ENCODE results near the gene PPP2R5C. TPM values are rescaled to one million over a fixed set of nuclear protein-coding genes. Genes with fewer than 3 reads are reported as not detected.

PPP2R5C gene
- total and polyA plus RNA-seq, 8 donors, result 41.6 to 76.1 (median 55.9) TPM

GRCh38 chr14:101762530-101763101, 1.1 kb downstream of the PPP2R5C start:
- Histone ChIP-seq H3K4me3 (peak overlapping the region; percentile 51 to 87 (median 76)), H3K36me3 (peaks cover 0 to 3% (median 0%) of the 10 kb centered on the region in 3 donors), H3K4me1 (peaks cover 3 to 9% (median 6%) of the 10 kb centered on the region in 3 donors), H3K27ac (no peak overlapping the region), H3K9me3 (no peaks in the 10 kb centered on the region), H3K27me3 (no peaks in the 10 kb centered on the region)
- WGBS, 2 donors, result 11 to 14% methylated on average over 4 of the region's 4 CpGs
- intact Hi-C loops (cut with DNase I), result no loop called here
- no peak for TF ChIP-seq CTCF (IDR thresholded peaks at IDR 0.05)
- FAIRE-seq (no peak), ATAC-seq (no peak), DNase-seq (no peak)

GRCh38 chr14:101763941-101764709, 2.6 kb downstream of the PPP2R5C start:
- intact Hi-C loops (cut with DNase I), result no loop called here
- 85 to 86% methylated on average over 10 of the region's 10 CpGs for WGBS, 2 donors
- Histone ChIP-seq H3K4me3 (no peak overlapping the region), H3K27ac (no peak overlapping the region), H3K27me3 (no peaks in the 10 kb centered on the region), H3K4me1 (peaks cover 3 to 9% (median 6%) of the 10 kb centered on the region in 3 donors), H3K36me3 (peaks cover 0 to 3% (median 0%) of the 10 kb centered on the region in 3 donors), H3K9me3 (no peaks in the 10 kb centered on the region)
- DNase-seq, result no peak
- FAIRE-seq, result no peak
- TF ChIP-seq CTCF (IDR thresholded peaks at IDR 0.05), result no peak
- ATAC-seq, result no peak

- no peak for DNase-seq
- peaks cover 0 to 3% (median 0%) of the 10 kb centered on the region in 3 donors for H3K36me3 ChIP-seq
- H3K4me1 ChIP-seq, result peaks cover under 1 to 5% (median 2%) of the 10 kb centered on the region in 3 donors
- H3K4me3 ChIP-seq, result no peak overlapping the region
- ATAC-seq, result no peak
- 83 to 84% methylated on average over 7 of the region's 7 CpGs for WGBS, 2 donors
- intact Hi-C loops (cut with DNase I), result no loop called here
- no peaks in the 10 kb centered on the region for H3K9me3 ChIP-seq
- no peak overlapping the region for H3K27ac ChIP-seq
- FAIRE-seq, result no peak
- no peaks in the 10 kb centered on the region for H3K27me3 ChIP-seq
- no peak for TF ChIP-seq CTCF (IDR thresholded peaks at IDR 0.05)
These were observed 6.3 kb downstream of the PPP2R5C start for GRCh38 chr14:101767618-101768362.

GRCh38 chr14:101770183-101770582, 8.7 kb downstream of the PPP2R5C start:
- no peaks in the 10 kb centered on the region for H3K27me3 ChIP-seq
- no peak overlapping the region for H3K27ac ChIP-seq
- 81 to 84% methylated on average over 3 of the region's 3 CpGs for WGBS, 2 donors
- no peak for TF ChIP-seq CTCF (IDR thresholded peaks at IDR 0.05)
- H3K9me3 ChIP-seq, result no peaks in the 10 kb centered on the region
- DNase-seq (no peak), FAIRE-seq (no peak), ATAC-seq (no peak)
- intact Hi-C loops (cut with DNase I), result loop anchor here in 2 of 3 donors (10.0 kb wide), 3 partner anchors 115 to 185 kb away; no protein-coding TSS in a partner anchor
- no peak overlapping the region for H3K4me3 ChIP-seq
- H3K4me1 ChIP-seq, result no peaks in the 10 kb centered on the region
- peaks cover 0 to 3% (median 0%) of the 10 kb centered on the region in 3 donors for H3K36me3 ChIP-seq

Measured in pancreas (tissue), 10 donors.